ENCODE results near the gene SLC24A3.

The SLC24A3 gene

DNA sequence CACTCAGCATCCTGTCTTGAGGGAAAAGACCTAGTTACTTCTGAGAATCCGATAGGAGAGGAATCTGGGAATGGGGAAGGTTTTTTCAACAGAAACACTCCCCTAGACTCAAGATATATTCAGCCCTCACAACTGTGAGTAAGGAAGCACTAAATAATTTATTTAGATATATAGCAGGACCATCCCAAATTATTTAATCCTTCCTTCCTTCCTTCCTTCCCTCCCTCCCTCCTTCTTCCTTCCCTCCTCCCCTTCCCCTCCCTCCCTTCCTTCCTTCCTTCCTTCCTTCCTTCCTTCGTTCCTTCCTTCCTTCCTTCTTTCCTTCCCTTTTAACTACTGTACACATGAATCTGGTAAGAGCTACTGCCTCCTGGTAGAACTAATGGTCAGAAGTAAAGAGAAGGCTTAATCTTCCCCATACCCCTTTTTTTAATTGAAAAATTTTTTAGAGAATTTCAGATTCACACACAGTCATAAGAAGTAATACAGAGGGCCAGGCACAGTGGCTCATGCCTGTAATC, 10.1 kb downstream of the SLC24A3 start:
- Mint-ChIP-seq H3K4me3 (no peak overlapping the region), H3K36me3 (no peaks in the 10 kb centered on the region)

DNA sequence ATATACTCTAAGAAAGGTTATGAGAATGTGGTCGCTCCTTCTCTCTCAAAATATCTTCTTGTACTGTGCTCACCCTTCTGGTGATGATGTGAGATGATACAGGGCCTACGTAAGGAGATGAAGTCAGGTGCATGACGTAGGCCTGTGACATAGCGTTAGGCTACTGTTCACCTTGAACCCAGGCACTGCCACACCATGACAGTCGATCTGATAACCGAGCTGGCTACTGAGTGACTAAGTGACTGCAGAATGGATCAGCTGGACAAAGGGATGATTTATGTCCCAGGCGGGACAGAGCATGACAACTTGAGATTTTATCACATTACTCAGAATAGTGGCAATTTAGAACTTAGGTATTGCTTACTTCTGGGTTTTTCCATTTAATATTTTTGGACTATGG, 11.2 kb downstream of the SLC24A3 start:
- Mint-ChIP-seq H3K27ac (no peak overlapping the region), H3K4me1 (ENCODE audit: low read depth) (no peaks in the 10 kb centered on the region), H3K4me3 (no peak overlapping the region), H3K27me3 (peaks cover 3% of the 10 kb centered on the region), H3K36me3 (no peaks in the 10 kb centered on the region), H3K9me3 (ENCODE audit: low read depth) (peaks cover 3% of the 10 kb centered on the region)

More for the DNA sequence above, 10.1 kb downstream of the SLC24A3 start:
- Mint-ChIP-seq H3K4me1 (ENCODE audit: low read depth) (no peaks in the 10 kb centered on the region), H3K9me3 (ENCODE audit: low read depth) (peaks cover 3% of the 10 kb centered on the region), H3K27me3 (peaks cover 8% of the 10 kb centered on the region), H3K27ac (no peak overlapping the region)

GRCh38 chr20:19231359-19232035, 19.1 kb downstream of the SLC24A3 start:
- Mint-ChIP-seq H3K27me3 (peaks cover 10% of the 10 kb centered on the region), H3K4me3 (no peak overlapping the region), H3K27ac (no peak overlapping the region), H3K36me3 (no peaks in the 10 kb centered on the region), H3K9me3 (ENCODE audit: low read depth) (no peaks in the 10 kb centered on the region), H3K4me1 (ENCODE audit: low read depth) (no peaks in the 10 kb centered on the region)

DNA sequence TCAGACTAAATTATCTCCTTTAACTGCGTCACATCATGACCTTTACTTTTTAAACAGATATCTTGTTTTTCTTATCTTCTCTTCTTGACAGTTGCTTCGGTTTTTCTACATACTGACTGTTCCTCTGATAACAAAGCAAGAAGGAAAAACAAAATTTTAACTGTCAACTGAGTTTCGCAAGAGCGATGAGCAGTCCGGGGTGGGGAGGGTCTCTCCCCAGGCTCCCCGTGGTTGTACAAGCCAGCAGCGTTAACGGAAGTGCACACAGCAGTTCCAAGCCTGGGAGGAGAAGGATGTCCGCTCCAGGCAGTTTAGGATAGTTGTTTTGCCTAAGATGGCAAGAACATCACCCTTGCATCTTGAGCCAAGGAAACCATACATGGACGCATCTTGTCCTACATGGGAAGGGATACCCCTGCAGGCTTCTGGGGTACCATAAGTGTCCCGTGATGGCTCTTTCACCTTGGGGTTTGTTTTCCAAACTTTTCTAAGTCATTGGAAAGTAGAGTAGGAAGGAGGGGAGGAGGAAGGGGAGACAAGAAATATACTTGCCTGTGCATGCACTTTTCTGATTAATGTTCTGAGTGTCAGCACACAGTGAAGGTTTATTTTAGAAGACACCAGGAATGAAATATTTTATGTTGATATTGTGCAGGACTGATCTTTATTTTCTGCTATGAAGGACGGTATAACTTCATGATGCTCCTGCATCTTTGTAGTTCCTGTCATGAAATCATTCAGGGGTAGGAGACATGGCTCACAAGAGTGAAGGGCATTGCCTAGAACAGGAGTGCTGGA, 20.8 kb downstream of the SLC24A3 start:
- no peaks in the 10 kb centered on the region for H3K36me3 Mint-ChIP-seq
- no peaks in the 10 kb centered on the region for H3K4me1 Mint-ChIP-seq (ENCODE audit: low read depth)
- no peak overlapping the region for H3K4me3 Mint-ChIP-seq
- H3K27me3 Mint-ChIP-seq, result peaks cover 12% of the 10 kb centered on the region
- no peak overlapping the region for H3K27ac Mint-ChIP-seq
- H3K9me3 Mint-ChIP-seq (ENCODE audit: low read depth), result no peaks in the 10 kb centered on the region

- Mint-ChIP-seq H3K27me3 (peaks cover 9% of the 10 kb centered on the region), H3K4me1 (ENCODE audit: low read depth) (no peaks in the 10 kb centered on the region), H3K9me3 (ENCODE audit: low read depth) (no peaks in the 10 kb centered on the region), H3K4me3 (no peak overlapping the region), H3K27ac (no peak overlapping the region), H3K36me3 (no peaks in the 10 kb centered on the region)
These were observed 24.1 kb downstream of the SLC24A3 start for GRCh38 chr20:19236371-19237055.

DNA sequence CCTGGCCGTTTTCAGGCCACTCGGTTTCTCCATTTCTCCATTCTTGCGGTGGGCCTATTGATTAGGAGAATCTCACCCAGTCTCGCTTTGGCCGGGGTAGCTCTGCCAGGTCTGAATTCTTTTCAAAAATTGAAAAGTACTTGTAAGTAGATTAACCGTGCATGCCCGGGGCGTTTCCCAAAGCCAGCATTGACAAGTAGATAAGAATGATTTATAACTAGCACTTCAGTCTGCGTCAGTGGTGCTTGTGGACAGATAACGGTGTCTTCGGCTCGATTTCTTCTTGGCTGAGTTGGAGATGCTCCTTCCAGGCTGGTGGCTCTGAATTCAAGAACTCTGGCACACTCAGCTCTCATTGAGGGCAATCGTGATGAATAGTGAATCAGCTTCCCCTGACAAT, 29.0 kb downstream of the SLC24A3 start:
- Mint-ChIP-seq H3K27ac (no peak overlapping the region), H3K27me3 (peaks cover 2% of the 10 kb centered on the region), H3K4me3 (no peak overlapping the region), H3K4me1 (ENCODE audit: low read depth) (no peaks in the 10 kb centered on the region), H3K9me3 (ENCODE audit: low read depth) (no peaks in the 10 kb centered on the region), H3K36me3 (no peaks in the 10 kb centered on the region)

DNA sequence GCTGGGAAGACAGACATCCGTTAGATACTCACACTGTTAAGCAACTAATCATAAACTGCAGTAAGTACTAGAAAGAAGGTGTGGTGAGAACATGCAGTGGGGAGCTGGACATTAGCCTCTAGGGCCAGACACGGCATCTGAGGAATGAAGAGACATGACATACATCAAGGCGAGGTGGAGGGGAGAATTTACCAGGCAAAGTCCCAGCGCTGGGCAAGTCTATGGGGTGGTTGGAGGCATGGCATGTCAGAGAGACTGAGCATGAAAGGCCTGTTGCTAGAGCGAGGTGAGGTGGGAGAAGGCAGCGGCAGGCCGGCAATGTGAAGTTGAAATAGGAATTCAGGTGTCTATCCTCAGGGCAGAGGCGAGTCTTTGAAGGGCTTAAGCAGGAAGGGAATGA, 31.8 kb downstream of the SLC24A3 start:
- Mint-ChIP-seq H3K27ac (no peak overlapping the region), H3K27me3 (no peaks in the 10 kb centered on the region)

GRCh38 chr20:19249106-19249879, 36.9 kb downstream of the SLC24A3 start:
- H3K4me3 Mint-ChIP-seq, result no peak overlapping the region

More for the DNA sequence above, 31.8 kb downstream of the SLC24A3 start:
- Mint-ChIP-seq H3K9me3 (ENCODE audit: low read depth) (no peaks in the 10 kb centered on the region), H3K36me3 (no peaks in the 10 kb centered on the region), H3K4me1 (ENCODE audit: low read depth) (no peaks in the 10 kb centered on the region), H3K4me3 (no peak overlapping the region)

DNA sequence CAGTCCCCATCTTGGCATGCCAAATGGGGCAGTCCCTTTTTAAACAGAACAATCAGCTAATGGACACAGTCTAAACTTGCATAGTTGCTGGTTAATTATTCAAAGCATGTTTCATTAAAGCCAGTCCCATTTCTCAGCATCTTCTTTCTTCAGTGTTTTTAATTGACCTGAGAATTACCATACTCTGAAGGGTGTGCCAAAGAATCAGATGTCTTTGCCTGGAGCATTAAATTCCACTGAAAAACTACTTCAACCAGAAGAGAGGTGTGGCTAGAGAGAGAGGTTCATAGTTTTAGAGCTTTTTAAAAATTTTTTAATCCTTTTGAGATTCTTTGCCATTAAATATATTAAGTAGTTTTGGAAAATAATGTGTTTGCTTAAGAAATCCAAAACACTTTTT, 37.9 kb downstream of the SLC24A3 start:
- no peaks in the 10 kb centered on the region for H3K9me3 Mint-ChIP-seq (ENCODE audit: low read depth)
- no peak overlapping the region for H3K4me3 Mint-ChIP-seq
- H3K27ac Mint-ChIP-seq, result no peak overlapping the region
- no peaks in the 10 kb centered on the region for H3K36me3 Mint-ChIP-seq
- peaks cover 4% of the 10 kb centered on the region for H3K27me3 Mint-ChIP-seq
- no peaks in the 10 kb centered on the region for H3K4me1 Mint-ChIP-seq (ENCODE audit: low read depth)

More at GRCh38 chr20:19249106-19249879, 36.9 kb downstream of the SLC24A3 start:
- no peaks in the 10 kb centered on the region for H3K4me1 Mint-ChIP-seq (ENCODE audit: low read depth)
- no peaks in the 10 kb centered on the region for H3K36me3 Mint-ChIP-seq
- peaks cover 2% of the 10 kb centered on the region for H3K27me3 Mint-ChIP-seq
- no peak overlapping the region for H3K27ac Mint-ChIP-seq
- no peaks in the 10 kb centered on the region for H3K9me3 Mint-ChIP-seq (ENCODE audit: low read depth)

DNA sequence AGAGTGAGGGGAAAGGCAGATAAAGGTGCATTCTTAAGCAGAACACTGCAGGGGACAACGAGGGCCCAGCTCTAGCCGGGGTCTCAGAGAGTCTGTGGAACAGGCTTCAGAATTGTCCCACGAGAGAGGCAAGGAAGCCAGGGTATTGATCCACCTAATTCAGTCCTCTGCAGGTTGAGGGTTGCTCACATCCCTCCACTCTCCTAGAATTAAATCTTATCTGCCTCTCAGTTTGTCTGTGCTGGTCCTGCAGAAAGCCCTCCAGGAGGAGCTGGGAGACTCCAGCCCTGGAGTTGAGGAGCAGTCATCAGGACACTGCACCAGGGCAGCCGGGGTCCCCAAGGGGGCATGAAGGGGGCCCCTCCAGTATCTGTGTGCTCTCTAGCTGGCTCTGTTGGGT, 39.1 kb downstream of the SLC24A3 start:
- H3K9me3 Mint-ChIP-seq (ENCODE audit: low read depth), result no peaks in the 10 kb centered on the region

DNA sequence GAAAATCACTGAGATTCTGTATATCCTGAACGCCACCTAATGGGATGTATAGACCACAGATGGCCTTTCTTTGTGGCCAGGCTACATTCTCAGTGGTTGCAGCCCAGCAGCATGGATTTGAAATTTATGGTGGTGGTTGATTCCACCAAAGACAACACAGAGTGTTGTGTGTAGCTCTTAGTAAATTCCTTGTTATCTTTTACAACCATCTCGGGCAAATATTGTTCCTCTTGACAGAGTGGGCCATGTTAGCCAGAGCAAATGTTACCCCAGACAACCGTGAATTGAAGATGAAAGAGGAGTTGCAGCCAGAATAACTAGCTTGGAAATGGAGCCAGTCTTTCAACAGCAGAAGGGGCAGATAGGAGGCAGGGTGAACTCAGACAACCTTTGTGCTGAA, 39.5 kb downstream of the SLC24A3 start:
- H3K36me3 Mint-ChIP-seq, result no peaks in the 10 kb centered on the region
- H3K4me1 Mint-ChIP-seq (ENCODE audit: low read depth), result no peaks in the 10 kb centered on the region
- peaks cover 4% of the 10 kb centered on the region for H3K27me3 Mint-ChIP-seq
- no peaks in the 10 kb centered on the region for H3K9me3 Mint-ChIP-seq (ENCODE audit: low read depth)
- no peak overlapping the region for H3K4me3 Mint-ChIP-seq
- no peak overlapping the region for H3K27ac Mint-ChIP-seq

More for the DNA sequence above, 39.1 kb downstream of the SLC24A3 start:
- Mint-ChIP-seq H3K36me3 (no peaks in the 10 kb centered on the region), H3K4me3 (no peak overlapping the region), H3K27me3 (peaks cover 4% of the 10 kb centered on the region), H3K4me1 (ENCODE audit: low read depth) (no peaks in the 10 kb centered on the region), H3K27ac (no peak overlapping the region)

DNA sequence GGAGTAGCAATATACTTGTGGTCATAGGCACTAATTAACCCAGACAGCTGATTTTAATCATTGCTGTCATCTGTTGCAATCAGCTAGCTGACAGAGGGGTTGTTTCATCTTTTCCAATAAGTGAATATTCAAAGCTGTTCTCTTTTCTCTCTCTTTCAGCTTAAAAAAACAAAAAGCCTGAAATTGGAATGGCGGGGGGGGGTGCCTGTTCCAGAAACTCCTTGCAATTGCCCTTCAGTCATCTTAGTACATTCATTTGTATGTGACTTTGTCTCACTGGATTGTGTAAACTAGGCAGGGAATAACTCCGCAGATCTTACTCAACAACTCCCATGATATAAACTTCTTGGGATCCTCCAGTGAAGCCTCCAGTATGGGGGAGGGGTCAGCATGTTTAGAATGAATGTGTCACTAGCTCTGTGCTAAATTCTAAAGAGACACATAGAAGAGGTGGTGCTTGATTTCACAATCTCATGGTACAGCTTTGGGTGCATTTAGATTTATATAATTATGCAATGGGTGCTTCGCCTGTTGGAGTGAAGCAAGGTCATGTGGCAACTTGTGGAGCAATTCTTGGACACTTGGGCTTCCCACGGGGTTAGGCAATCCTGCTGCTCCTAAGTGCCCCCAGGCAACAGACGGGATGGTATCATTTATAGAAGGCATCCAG, 40.1 kb downstream of the SLC24A3 start:
- Mint-ChIP-seq H3K27ac (no peak overlapping the region), H3K4me3 (no peak overlapping the region), H3K27me3 (peaks cover 4% of the 10 kb centered on the region), H3K9me3 (ENCODE audit: low read depth) (no peaks in the 10 kb centered on the region), H3K36me3 (no peaks in the 10 kb centered on the region), H3K4me1 (ENCODE audit: low read depth) (no peaks in the 10 kb centered on the region)

DNA sequence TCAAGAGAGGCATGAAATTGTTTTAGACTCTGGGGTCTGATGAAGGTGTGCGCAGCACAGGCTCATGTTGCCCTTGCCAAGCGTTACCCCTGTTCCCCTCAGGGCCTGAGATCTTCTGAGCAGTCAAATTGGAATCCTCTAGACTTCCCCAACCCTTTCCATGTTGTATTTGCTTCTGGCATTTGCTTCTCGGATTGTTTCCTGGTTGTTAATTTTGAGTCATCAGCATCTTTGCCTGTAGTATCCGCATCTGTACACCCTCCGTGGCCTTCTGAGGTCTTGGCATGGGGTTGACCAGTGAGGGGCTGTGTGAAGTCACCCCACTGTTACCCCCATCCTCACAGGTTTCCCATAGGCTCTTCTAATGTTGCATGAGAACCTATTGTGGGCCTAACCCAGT, 40.9 kb downstream of the SLC24A3 start:
- Mint-ChIP-seq H3K4me3 (no peak overlapping the region), H3K9me3 (ENCODE audit: low read depth) (no peaks in the 10 kb centered on the region), H3K27ac (no peak overlapping the region), H3K4me1 (ENCODE audit: low read depth) (no peaks in the 10 kb centered on the region), H3K36me3 (no peaks in the 10 kb centered on the region), H3K27me3 (peaks cover 4% of the 10 kb centered on the region)

Measured in activated naive CD8-positive, alpha-beta T cell (primary cell).